ENCODE data around the gene ANKS1A.

The ANKS1A gene

DNA sequence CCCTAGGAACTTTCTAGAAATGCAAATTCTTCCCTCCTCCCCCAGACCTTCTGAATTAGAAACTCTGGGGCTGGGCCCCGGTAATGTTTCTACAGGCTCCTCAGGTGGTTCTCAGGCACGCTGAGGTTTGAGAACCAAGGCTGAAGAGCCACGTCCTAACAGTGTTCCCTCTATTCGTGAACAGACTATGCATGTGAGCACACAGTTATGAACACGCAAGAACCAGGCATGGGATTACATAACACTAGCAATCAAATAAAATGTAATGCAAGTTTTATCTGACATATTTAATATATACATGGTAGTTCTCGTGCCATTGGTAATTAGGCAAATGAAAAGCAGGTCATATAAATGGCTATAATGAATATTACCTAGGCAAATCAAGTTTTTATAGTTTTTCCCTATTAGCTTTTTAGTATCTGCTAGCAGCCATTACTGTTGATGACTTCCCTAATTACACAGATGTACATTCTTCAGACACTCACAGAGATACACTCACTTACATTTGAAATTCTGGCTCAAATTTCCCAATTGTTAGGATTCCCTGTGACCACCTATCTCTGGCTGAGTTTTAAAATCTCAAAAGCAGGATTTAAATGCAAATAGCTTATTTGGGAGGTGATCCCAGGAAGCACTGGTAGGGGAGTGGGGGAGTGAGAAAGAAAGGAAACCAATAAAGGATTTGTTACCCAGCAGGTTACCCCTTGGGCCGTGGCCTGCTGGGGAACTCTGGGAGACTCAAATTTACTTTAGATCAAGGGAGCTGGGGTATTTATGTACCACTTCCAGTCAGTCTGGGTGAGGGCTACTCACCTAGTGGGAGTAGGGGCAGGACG lies 148.0 kb downstream of the ANKS1A start:
- Histone ChIP-seq H3K79me2 (ENCODE audit: low read length) (no peaks in the 10 kb centered on the region), H3K4me2 (ENCODE audit: low read depth, low read length) (no peak overlapping the region), H3K9me2 (replicated peaks; ENCODE audit: insufficient read depth, low read length) (no peaks in the 10 kb centered on the region), H3K9ac (ENCODE audit: low read length) (no peak overlapping the region), H3K27ac (ENCODE audit: low read length) (no peak overlapping the region), H3K36me3 (replicated peaks; ENCODE audit: insufficient read depth, low read length) (no peaks in the 10 kb centered on the region), H3K4me1 (ENCODE audit: low read length) (no peaks in the 10 kb centered on the region), H3K4me3 (ENCODE audit: low read length) (no peak overlapping the region), H4K20me1 (ENCODE audit: insufficient read depth, low read length) (no peaks in the 10 kb centered on the region), H3F3A (ENCODE audit: insufficient read depth, low read length) (no peaks in the 10 kb centered on the region), H3K27me3 (replicated peaks; ENCODE audit: insufficient read depth, low read length) (no peaks in the 10 kb centered on the region), H2AFZ (ENCODE audit: low read length) (no peak overlapping the region), H3K9me3 (replicated peaks; ENCODE audit: insufficient read depth, low read length) (no peaks in the 10 kb centered on the region)
- TF ChIP-seq, protein P1, sequence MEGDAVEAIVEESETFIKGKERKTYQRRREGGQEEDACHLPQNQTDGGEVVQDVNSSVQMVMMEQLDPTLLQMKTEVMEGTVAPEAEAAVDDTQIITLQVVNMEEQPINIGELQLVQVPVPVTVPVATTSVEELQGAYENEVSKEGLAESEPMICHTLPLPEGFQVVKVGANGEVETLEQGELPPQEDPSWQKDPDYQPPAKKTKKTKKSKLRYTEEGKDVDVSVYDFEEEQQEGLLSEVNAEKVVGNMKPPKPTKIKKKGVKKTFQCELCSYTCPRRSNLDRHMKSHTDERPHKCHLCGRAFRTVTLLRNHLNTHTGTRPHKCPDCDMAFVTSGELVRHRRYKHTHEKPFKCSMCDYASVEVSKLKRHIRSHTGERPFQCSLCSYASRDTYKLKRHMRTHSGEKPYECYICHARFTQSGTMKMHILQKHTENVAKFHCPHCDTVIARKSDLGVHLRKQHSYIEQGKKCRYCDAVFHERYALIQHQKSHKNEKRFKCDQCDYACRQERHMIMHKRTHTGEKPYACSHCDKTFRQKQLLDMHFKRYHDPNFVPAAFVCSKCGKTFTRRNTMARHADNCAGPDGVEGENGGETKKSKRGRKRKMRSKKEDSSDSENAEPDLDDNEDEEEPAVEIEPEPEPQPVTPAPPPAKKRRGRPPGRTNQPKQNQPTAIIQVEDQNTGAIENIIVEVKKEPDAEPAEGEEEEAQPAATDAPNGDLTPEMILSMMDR (IDR thresholded peaks at IDR 0.05; ENCODE audit: low read length) = no peak
- TF ChIP-seq EZH2 (optimal IDR thresholded peaks at IDR 0.05; ENCODE audit: low read depth, low read length) = no peak
- no peak for TF ChIP-seq EZH2phosphoT487 (IDR thresholded peaks at IDR 0.05; ENCODE audit: low read length)
- DNase-seq = no peak

DNA sequence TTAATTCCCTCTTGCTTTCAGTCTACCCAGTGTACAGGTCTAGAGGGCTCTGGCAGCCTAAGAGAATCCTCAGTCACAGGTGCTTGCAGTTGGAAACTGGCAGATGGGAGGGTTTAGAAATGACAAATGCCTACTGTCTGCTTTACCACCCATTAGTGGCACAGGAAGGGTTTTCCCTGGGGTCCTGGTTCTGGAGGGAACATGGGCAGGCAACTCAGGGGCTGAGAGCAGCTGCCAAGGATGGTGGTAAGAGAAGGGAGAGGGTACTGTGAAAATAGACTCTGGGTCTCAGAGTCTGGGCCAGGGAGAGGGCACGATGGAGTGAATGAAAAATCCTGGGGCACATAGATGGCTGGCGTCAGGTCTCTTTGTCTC lies 148.6 kb downstream of the ANKS1A start:
- Histone ChIP-seq H3K9ac (ENCODE audit: low read length) (no peak overlapping the region), H3K27me3 (replicated peaks; ENCODE audit: insufficient read depth, low read length) (no peaks in the 10 kb centered on the region), H3K27ac (ENCODE audit: low read length) (no peak overlapping the region), H3K4me2 (ENCODE audit: low read depth, low read length) (no peak overlapping the region), H3K9me2 (replicated peaks; ENCODE audit: insufficient read depth, low read length) (no peaks in the 10 kb centered on the region), H4K20me1 (ENCODE audit: insufficient read depth, low read length) (no peaks in the 10 kb centered on the region), H3K79me2 (ENCODE audit: low read length) (no peaks in the 10 kb centered on the region), H3K4me3 (ENCODE audit: low read length) (no peak overlapping the region), H3K4me1 (ENCODE audit: low read length) (no peaks in the 10 kb centered on the region), H2AFZ (ENCODE audit: low read length) (no peak overlapping the region), H3K9me3 (replicated peaks; ENCODE audit: insufficient read depth, low read length) (no peaks in the 10 kb centered on the region), H3K36me3 (replicated peaks; ENCODE audit: insufficient read depth, low read length) (no peaks in the 10 kb centered on the region), H3F3A (ENCODE audit: insufficient read depth, low read length) (no peaks in the 10 kb centered on the region)
- no peak for TF ChIP-seq EZH2 (optimal IDR thresholded peaks at IDR 0.05; ENCODE audit: low read depth, low read length)
- TF ChIP-seq EZH2phosphoT487 (IDR thresholded peaks at IDR 0.05; ENCODE audit: low read length) = no peak
- TF ChIP-seq, protein P1 (IDR thresholded peaks at IDR 0.05; ENCODE audit: low read length) = no peak
- DNase-seq = no peak

DNA sequence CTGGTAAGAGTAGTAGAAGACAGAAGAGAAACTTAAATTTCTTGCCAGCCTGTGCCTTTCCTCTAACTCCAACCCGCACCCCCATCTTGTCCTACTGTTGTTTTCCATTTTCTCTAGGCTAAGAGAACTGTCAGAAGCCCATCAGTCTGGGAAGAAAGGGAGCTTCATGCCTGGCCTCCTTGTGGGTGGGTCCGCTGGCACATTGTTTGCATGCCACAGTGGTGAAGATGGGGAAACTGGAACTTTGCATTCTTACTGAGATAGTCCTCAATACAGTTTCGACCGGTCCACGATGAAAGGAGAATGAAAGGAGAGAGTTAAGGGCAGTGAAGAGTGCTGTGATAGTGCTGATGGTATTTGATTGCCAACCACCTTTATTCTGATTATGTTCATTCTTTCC lies 149.0 kb downstream of the ANKS1A start:
- Histone ChIP-seq H3K4me3 (ENCODE audit: low read length) (no peak overlapping the region), H3K4me2 (ENCODE audit: low read depth, low read length) (no peak overlapping the region)
- TF ChIP-seq EZH2phosphoT487 (IDR thresholded peaks at IDR 0.05; ENCODE audit: low read length) = no peak
- no peak for TF ChIP-seq EZH2 (optimal IDR thresholded peaks at IDR 0.05; ENCODE audit: low read depth, low read length)
- TF ChIP-seq, protein P1 (IDR thresholded peaks at IDR 0.05; ENCODE audit: low read length) = no peak

More for the DNA sequence above, 149.0 kb downstream of the ANKS1A start:
- Histone ChIP-seq H4K20me1 (ENCODE audit: insufficient read depth, low read length) (no peaks in the 10 kb centered on the region), H3K27me3 (replicated peaks; ENCODE audit: insufficient read depth, low read length) (no peaks in the 10 kb centered on the region), H3K27ac (ENCODE audit: low read length) (no peak overlapping the region), H2AFZ (ENCODE audit: low read length) (no peak overlapping the region), H3K79me2 (ENCODE audit: low read length) (no peaks in the 10 kb centered on the region), H3F3A (ENCODE audit: insufficient read depth, low read length) (no peaks in the 10 kb centered on the region), H3K9ac (ENCODE audit: low read length) (no peak overlapping the region), H3K36me3 (replicated peaks; ENCODE audit: insufficient read depth, low read length) (no peaks in the 10 kb centered on the region), H3K4me1 (ENCODE audit: low read length) (no peaks in the 10 kb centered on the region), H3K9me3 (replicated peaks; ENCODE audit: insufficient read depth, low read length) (no peaks in the 10 kb centered on the region), H3K9me2 (replicated peaks; ENCODE audit: insufficient read depth, low read length) (no peaks in the 10 kb centered on the region)
- DNase-seq = no peak

All from MM.1S (cell line).